NOMO-1 (cell line): Measurements from ENCODE around the gene FAM107A.

Source experiments
- DNase-seq, 2 experiments: peaks; one replicate each; lab custom pipeline; 2025; ENCODE audit not compliant: unreplicated experiment in 2 of 2; lab: John Stamatoyannopoulos, UW

Gene FAM107A

GRCh38 chr3:58520403-58521335, 56.5 kb downstream of the FAM107A start:
- no peak for DNase-seq

GRCh38 chr3:58519668-58520402, 57.4 kb downstream of the FAM107A start:
- no peak for DNase-seq

GRCh38 chr3:58518291-58518789, 58.9 kb downstream of the FAM107A start:
- DNase-seq: no peak

GRCh38 chr3:58514405-58514804, 62.8 kb downstream of the FAM107A start:
- no peak for DNase-seq
